Stimulated activated naive CD4-positive, alpha-beta T cell treated with Interleukin-2 at 50 U/mL for 16 hours (primary cell): Measurements from ENCODE around the gene MACF1.

Source experiments
- DNase-seq: peaks from one replicate; lab custom pipeline; 2025; lab: John Stamatoyannopoulos, UW

MACF1 gene

DNA sequence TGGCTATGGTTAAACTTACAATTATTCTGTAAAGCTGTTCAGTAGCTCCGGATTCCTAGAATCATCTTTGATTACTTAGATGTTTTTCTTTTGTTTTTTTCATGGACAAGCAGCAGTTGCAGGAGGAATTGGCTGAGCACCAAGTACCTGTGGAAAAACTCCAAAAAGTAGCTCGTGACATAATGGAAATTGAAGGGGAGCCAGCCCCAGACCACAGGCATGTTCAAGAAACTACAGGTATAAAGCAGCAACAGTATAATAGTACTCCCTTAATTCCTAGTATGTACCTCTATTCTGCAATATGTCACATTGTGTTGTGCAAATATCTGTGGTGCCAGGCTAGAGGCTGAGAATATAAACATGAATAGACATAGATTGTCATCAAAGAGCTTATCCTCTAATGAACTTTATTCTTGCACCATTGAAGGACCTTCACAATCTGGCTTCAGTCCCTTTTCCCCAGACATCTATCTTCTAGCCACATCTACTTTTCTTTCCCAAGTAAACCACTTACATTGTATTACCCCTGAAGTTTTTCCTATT, 154.6 kb downstream of the MACF1 start:
- no peak for DNase-seq

DNA sequence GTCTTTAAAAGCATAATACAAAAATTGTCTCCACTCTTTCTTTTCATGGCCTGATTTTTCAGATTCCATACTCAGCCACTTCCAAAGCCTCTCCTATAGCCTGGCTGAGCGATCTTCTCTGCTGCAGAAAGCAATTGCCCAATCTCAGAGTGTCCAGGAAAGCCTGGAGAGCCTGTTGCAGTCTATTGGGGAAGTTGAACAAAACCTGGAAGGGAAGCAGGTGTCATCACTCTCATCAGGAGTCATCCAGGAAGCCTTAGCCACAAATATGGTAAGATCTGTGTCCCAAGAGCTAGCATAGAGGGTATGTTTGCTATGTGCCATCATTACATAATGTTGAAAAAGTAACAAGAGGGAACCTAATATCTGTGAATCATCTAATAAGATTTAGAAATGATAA, 156.2 kb downstream of the MACF1 start:
- no peak for DNase-seq

DNA sequence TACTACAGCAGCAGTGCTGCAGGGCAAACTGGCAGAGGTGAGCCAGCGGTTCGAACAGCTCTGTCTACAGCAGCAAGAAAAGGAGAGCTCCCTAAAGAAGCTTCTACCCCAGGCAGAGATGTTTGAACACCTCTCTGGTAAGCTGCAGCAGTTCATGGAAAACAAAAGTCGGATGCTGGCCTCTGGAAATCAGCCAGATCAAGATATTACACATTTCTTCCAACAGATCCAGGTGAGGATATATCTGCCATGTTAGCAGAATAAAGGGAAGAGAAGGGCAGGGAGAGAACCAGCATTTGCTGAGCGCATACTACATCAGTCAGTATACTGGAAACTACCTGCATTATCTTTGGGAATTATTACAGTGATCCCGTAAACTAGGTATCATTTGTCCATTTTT, 157.0 kb downstream of the MACF1 start:
- DNase-seq = no peak

DNA sequence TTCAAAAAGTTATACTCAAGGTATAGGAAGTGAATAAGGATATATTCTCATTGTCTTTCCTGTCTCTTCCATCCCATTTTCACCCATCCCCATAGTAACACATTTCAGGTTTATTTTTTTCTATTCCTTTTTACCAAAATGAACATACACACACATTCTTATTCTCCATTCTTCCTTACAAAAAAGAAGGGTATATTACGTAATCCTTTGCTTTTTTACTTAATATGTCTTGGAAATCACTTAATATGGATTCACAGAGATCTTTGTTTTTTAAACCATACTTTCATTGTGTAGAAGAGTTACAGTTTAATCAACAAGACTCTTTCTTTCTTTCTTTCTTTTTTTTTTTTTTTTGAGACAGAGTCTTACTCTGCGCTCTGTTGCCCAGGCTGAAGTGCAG, 158.8 kb downstream of the MACF1 start:
- no peak for DNase-seq

DNA sequence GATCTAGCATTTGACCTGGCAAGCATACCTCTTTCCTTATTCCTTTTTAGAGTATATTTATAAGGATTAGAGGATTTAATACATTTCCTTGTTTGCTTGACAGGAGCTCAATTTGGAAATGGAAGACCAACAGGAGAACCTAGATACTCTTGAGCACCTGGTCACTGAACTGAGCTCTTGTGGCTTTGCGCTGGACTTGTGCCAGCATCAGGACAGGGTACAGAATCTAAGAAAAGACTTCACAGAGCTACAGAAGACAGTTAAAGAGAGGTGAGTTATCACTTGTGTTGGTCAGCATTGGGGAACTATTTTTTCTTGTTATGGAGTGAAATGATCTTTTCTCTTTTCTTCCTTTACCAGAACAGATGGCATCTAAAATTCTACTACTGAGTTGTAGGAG, 163.6 kb downstream of the MACF1 start:
- DNase-seq = no peak

DNA sequence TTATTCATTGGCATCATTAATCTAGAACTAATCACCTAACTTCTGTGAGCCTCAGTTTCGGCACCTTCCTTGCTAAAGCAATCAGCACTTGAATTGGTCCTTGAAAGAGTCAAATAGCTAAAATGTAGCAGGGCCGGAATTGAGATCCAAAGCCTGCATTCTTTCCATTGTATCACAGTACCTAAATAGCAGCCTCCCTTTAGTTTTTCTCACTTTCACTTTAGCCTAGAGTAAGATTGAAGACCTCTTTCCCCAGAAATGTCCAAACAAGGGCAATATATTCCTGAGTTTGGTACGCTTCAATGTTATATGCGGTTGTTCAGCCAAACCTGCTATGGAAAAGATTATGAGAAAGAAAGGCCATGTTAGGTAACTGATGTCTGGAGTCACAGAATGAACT, 165.1 kb downstream of the MACF1 start:
- DNase-seq = no peak

DNA sequence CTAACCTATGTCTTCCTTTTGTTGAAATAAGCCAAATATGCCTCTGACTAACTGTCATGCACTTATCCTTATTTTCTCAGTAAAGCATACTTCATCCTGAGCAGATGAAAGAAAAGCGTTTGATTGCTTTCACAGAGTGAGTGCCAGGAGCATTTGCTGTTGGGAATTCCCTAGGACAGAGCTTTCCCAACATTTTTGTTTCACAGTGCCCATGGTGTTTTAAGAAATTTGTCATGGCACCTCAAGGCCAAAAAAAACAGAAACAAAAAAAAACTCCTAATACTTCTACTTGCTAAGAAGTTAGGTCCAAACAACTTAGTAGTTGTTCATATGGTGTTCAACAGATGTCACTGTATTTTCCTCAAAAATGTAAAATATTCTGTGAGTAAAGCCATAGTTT, 166.1 kb downstream of the MACF1 start:
- no peak for DNase-seq

DNA sequence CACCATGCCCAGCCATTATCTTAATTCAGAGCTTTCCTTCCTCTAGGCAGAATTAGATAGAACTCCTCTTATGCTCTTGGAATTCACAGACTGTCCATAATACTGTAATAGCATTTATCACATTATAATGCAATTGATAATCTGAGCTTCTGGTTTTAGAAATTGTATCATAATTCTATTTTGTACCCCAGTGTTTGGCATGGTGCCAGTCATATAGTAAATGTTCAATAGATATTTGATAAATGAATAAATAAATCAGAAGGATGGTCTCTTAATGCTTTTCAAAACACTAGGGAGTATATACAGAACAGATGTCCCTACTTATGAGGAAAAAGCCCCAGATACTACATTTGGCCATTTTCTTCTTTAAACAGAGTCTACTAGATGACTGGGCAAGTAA, 167.6 kb downstream of the MACF1 start:
- no peak for DNase-seq

DNA sequence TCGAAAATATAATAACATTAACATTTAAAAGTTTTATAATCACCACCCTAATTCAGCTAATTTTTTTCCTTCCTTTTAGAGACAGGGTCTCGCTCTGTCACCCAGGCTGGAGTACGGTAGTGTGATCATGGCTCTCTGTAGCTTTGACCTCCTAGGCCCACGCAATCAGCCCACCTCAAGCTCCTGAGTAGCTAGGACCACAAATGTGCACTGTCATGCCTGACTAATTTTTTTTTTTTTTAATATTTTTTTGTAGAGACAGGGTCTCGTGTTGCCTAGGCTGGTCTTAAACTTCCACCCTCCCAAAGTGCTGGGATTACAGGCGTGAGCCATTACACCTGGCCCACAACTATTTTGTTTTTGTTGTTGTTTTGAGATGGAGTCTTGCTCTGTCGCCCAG, 172.2 kb downstream of the MACF1 start:
- DNase-seq = no peak

DNA sequence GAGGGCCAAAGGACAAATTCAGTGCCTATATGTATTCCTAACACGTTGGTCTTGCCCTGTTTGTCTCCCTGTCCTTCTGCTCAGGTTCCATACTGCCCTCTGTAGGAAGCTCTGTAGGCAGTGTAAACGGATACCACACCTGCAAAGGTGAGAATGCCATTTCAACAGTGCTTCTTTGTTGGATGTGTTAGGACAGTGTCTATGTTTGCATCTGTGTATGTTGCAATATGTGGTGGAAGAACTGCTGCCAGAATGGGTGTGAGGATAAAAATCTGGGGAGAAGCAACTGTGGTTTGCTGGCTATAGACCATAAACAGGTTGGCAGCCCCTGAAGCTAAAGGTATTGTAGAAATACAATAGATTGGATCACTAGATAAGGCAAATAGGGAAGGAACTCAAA, 173.9 kb downstream of the MACF1 start:
- DNase-seq = no peak

DNA sequence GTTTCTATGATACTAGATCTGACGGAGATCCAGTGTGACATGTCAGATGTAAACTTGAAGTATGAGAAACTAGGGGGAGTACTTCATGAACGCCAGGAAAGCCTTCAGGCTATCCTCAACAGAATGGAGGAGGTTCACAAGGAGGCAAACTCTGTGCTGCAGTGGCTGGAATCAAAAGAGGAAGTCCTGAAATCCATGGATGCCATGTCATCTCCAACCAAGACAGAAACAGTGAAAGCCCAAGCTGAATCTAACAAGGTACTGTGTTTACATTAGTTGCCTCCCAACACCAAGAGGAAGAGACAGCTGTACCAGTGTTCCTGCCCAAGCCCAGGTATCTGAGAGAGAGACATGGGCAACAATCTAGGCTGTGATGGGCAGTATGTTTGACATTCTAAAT, 174.7 kb downstream of the MACF1 start:
- no peak for DNase-seq

DNA sequence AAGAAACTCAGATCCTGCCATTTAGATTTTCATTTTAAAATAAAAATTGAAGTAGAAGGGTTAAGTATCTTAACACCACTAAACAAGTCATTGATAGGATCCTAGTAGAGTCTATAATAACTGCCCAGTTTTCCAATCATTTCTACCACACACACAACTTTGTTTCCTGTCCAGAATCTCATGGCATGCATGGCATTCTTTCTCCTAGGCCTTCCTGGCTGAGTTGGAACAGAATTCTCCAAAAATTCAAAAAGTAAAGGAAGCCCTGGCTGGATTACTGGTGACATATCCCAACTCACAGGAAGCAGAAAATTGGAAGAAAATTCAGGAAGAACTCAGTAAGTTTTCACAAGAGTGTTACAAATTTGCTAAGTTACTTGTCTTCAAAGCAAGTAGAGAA, 175.5 kb downstream of the MACF1 start:
- DNase-seq = no peak

DNA sequence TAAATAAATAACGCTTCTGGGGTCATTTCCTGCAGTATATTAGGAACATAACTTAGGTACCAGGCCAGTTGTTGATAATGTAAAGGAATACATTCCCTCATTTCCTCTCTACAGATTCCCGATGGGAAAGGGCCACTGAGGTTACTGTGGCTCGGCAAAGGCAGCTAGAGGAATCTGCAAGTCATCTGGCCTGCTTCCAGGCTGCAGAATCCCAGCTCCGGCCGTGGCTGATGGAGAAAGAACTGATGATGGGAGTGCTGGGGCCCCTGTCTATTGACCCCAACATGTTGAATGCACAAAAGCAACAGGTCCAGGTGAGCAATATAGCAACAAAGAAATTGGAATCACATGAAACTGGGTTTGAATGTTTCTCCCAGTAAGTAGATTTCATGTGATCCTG, 177.3 kb downstream of the MACF1 start:
- DNase-seq = no peak

DNA sequence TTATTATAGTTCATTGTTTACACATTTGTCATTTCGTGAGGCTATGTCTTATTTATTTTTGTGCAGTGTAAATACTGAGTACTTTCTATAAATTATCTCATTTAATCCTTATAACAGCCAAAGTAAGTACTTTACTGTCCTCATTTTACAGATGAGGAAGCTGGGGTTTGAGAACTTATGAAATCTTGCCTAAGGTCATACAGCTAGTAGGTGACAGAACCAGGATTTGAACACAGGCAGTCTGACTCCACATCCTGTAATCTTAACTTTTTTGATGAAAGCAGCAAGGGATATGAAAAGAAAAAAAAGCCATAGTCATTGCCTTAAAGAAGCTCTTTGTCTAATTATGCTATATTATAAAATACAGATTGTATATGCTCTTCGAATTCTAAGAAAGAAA, 179.8 kb downstream of the MACF1 start:
- DNase-seq = no peak

DNA sequence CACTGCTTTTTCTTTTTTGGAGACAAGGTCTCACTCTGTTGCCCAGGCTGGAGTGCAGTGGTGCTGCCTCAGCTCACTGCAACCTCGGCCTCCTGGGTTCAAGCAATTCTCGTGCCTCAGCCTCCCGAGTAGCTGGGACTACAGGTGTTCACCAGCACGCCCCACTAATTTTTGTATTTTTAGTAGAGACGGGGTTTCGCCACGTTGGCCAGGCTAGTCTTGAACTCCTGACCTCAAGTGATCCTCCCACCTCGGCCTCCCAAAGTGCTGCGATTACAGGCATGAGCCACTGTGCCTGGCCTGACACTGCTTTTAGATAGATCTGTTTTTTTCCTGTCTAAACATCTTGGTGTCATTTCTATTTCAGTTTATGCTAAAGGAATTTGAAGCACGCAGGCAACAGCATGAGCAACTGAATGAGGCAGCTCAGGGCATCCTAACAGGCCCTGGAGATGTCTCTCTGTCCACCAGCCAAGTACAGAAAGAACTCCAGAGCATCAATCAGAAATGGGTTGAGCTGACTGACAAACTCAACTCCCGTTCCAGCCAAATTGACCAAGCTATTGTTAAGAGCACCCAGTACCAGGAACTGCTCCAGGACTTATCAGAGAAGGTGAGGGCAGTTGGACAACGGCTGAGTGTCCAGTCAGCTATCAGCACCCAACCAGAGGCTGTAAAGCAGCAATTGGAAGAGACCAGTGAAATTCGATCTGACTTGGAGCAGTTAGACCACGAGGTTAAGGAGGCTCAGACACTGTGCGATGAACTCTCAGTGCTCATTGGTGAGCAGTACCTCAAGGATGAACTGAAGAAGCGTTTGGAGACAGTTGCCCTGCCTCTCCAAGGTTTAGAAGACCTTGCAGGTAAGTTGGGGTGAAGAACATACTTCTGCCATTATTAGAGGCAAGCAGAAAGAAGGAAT, 180.8 kb downstream of the MACF1 start:
- no peak for DNase-seq

DNA sequence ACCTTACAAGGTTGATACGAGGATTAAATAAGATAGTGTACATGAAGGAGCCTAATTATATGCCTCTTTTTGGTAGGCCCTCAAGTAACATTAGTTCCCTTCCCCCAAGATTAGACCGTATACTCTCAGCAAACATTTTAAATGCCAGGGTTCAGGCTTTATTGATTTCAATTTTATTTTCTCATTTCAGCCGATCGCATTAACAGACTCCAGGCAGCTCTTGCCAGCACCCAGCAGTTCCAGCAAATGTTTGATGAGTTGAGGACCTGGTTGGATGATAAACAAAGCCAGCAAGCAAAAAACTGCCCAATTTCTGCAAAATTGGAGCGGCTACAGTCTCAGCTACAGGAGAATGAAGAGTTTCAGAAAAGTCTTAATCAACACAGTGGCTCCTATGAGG, 182.5 kb downstream of the MACF1 start:
- DNase-seq = no peak

DNA sequence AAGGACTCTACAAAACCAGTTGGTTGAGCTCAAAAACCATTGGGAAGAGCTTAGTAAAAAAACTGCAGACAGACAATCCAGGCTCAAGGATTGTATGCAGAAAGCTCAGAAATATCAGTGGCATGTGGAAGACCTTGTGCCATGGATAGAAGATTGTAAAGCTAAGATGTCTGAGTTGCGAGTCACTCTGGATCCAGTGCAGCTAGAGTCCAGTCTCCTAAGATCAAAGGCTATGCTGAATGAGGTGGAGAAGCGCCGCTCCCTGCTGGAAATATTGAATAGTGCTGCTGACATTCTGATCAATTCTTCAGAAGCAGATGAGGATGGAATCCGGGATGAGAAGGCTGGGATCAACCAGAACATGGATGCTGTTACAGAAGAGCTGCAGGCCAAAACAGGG, 183.0 kb downstream of the MACF1 start:
- no peak for DNase-seq

DNA sequence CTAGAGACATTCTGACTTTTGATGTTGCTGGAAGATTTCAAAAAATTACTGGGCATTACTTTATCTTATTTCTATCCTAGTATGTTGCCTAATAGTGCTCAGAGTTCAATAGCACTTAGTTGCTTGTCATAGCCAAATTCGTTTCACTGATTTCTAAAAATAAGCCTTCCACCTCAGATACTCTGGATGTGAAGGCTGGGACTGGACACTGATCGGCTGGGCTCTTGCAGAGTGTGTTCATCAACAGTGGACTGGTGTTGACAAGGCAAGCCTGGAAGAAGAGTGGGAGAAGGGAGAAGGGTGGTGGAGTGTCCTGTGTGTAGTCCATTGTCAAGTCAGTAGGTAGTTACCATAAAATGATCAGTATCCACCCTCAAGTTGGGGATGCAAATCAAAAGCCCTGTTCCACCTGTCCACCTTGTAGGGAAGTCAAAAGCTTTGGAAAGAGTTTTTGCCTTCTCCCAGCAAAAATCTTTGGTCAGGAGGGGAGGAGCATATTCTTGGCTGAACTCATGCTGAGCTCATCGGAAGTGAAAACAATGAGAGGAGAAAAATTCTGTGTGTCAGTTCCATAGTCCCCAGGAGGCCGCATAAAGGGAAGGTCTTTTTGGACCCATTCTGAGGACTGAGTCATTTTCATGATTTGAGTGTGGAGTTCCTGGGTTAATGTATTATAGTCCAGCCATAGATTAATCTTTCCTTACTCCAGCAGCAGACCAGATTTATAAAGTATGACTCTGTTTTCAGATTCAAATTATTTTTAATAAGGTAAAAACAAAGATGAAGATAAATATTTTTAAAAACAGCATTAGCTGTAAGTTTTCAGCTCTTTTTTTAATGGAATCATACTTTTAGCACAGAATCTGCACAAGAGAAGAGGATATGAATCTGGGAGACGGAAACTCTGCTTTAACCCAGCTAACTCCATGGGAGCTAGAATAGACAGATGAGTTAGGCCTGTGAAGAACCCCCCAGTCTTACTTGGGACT, 187.5 kb downstream of the MACF1 start:
- DNase-seq = no peak

DNA sequence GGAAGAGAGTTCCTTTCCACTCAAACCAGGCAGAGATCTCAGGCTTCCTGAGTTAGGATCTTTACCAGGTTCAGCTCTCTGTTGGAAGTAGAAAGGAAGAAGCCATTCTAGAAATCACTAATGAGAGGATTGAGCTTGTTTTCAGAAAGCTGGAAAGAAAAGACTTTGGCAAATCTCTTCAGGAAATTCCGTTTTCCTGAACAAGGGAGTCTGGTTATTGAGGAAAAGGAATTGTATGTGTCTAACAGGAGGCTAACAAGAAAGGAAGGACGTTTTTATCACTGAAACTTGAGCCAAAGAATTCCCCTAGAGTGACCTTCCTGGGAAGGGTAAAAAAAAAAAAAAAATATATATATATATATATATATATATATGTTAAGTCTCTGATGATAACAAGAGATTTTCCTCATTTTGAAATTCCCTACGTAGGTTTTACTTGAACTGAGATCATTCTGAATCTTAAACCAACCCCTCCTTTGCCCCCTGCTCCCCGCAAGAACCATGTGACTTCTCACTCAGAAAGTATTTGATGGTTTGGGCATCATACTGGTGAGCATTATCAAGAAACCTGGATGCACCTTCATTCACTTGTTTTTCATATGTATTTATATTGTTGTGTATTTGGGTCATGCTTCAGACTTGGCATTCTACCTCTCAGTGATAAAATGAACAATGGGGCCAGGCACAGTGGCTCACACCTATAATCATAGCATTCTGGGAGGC, 188.5 kb downstream of the MACF1 start:
- no peak for DNase-seq

DNA sequence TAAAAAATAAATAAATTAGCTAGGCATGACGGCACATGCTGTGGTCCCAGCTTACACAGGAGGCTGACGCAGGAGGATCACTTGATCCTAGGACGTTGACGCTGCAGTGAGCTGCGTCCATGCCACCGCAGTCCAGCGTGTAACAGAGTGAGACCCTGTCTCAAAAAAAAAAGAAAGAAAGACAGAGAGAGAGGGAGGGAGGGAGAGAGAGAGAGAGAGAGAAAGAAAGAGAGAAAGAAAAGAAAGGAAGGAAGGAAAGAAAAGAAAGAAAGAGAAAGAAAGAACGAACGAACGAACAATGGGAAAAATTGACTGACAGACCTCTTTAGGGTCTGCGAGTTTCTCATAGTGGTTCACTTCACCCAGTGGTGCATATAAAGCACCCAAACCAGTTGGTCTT, 189.2 kb downstream of the MACF1 start:
- no peak for DNase-seq

DNA sequence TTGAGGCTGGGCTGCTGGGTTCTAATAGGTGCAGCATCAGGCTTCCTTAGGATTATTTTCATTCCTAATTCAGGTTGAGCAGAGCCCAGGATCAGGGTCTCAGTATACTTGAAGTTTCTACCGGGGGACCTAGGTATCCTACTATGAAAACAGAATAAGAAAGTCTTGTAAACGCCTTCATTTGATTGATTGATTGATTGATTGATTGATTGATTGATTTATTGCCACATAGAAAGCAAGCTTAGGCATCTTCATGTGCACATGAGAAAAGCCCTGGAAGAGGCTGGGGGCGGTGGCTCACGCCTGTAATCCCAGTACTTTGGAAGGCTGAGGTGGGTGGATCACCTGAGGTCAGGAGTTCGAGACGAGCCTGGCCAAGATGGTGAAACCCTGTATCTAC, 189.6 kb downstream of the MACF1 start:
- DNase-seq = no peak

DNA sequence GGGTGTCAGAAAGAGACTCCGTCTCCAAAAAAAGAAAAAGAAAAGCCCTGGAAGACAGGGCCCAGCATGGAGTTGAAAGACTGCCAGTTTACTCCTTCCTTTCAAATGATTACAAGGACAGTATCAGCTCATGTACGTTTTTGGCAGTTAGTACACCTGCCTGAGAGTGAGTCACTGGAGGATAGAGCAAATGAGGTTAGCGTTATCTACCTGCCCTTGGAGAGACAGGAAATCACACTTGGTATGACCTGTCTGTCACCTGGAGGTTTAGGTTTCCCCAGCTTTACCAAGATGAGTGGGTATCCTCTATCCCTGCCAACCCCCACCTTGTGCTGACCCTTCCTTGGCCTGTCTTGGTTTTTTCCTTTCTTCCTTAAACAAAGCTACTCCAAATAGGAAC, 190.1 kb downstream of the MACF1 start:
- DNase-seq = no peak
